GM19043 (cell line): Measurements from ENCODE around the gene NGB.

Experiments used
- ATAC-seq: cut with Tn5 transposase; IDR thresholded peaks from one replicate; pipeline ENCODE4 v1.9.1; 2021; ENCODE audit warnings: low read depth; ENCODE audit not compliant: unreplicated experiment

NGB gene

GRCh38 chr14:77238996-77239395 is 32.0 kb downstream of the NGB start:
- ATAC-seq: no peak

GRCh38 chr14:77238356-77238755 is 32.6 kb downstream of the NGB start:
- no peak for ATAC-seq

GRCh38 chr14:77236814-77237213 is 34.2 kb downstream of the NGB start:
- ATAC-seq: no peak

- ATAC-seq: no peak
Observed at GRCh38 chr14:77231721-77232120, 39.3 kb downstream of the NGB start.

GRCh38 chr14:77230914-77231313 is 40.1 kb downstream of the NGB start:
- no peak for ATAC-seq

GRCh38 chr14:77228056-77228455 is 43.0 kb downstream of the NGB start:
- no peak for ATAC-seq

GRCh38 chr14:77225892-77226557 is 45.0 kb downstream of the NGB start:
- no peak for ATAC-seq

- no peak for ATAC-seq
Observed at GRCh38 chr14:77225254-77225653, 45.8 kb downstream of the NGB start.

- ATAC-seq: no peak
Observed at GRCh38 chr14:77224212-77224611, 46.8 kb downstream of the NGB start.

GRCh38 chr14:77222546-77223225 is 48.3 kb downstream of the NGB start:
- no peak for ATAC-seq

- ATAC-seq: no peak
Observed at GRCh38 chr14:77221241-77221871, 49.6 kb downstream of the NGB start.

- ATAC-seq: no peak
Observed at GRCh38 chr14:77220246-77221017, 50.6 kb downstream of the NGB start.

- ATAC-seq: no peak
Observed at GRCh38 chr14:77219591-77219990, 51.4 kb downstream of the NGB start.

GRCh38 chr14:77217551-77217950 is 53.5 kb downstream of the NGB start:
- ATAC-seq: no peak
